Panc1 (cell line): ENCODE data around the gene GSDMA. TPM values are rescaled to one million over a fixed set of nuclear protein-coding genes. Genes with fewer than 3 reads are reported as not detected.

ENCODE experiments used
- ATAC-seq: fragments of 200-7000 bp; cut with Tn5 transposase; 2 replicates; pipeline ENCODE4 v1.9.1; 2020; ENCODE audit warnings: mild to moderate bottlenecking, moderate library complexity
- BruUV-seq: library from RNA; stranded (reverse); fragments of 400-500 nt; replicated peaks from 2 replicates; lab custom pipeline; 2021; lab: Mats Ljungman, UMichigan
- CTCF ChIA-PET: fragments of 300-600 bp; sonication (Branson Sonifier 250); formaldehyde crosslinking; loops from one replicate; lab custom pipeline; 2022; ENCODE audit warnings: antibody characterized with exemption; lab: Charles Lee
- POLR2A ChIA-PET: fragments of 300-600 bp; sonication (Branson Sonifier 250); formaldehyde crosslinking; loops from one replicate; lab custom pipeline; 2022; ENCODE audit warnings: antibody characterized with exemption; lab: Charles Lee
- DNase-seq: peaks from one replicate; pipeline ENCODE4 v3.0.0-alpha.2; 2010; ENCODE audit warnings: low read depth, low spot score
- H3K27ac ChIP-seq: 2 replicates; pipeline ENCODE4 v1.5.1; 2011; ENCODE audit warnings: mild to moderate bottlenecking, low read length, inconsistent platforms
- H3K27me3 ChIP-seq: fragments of 200-500 bp; sonication (Bioruptor generic); 2 replicates; pipeline ENCODE4 v1.6.0; 2014; ENCODE audit warnings: low read length, inconsistent platforms; ENCODE audit not compliant: control insufficient read depth, insufficient read depth
- H3K36me3 ChIP-seq: fragments of 200-500 bp; sonication (Bioruptor generic); 2 replicates; pipeline ENCODE4 v1.5.1; 2014; ENCODE audit warnings: inconsistent platforms, mild to moderate bottlenecking, low read length, moderate library complexity; ENCODE audit not compliant: control insufficient read depth, insufficient read depth
- H3K4me1 ChIP-seq: 2 replicates; pipeline ENCODE4 v1.5.1; 2011; ENCODE audit warnings: inconsistent platforms, mild to moderate bottlenecking, low read length, moderate library complexity; ENCODE audit not compliant: control insufficient read depth, insufficient read depth
- H3K4me3 ChIP-seq, 2 experiments: 2 replicates each; pipeline ENCODE4 v1.5.1; 2011 to 2012; ENCODE audit warnings: low read depth in 2 of 2, low read length in 2 of 2, mild to moderate bottlenecking in 2 of 2, inconsistent platforms in 1 of 2, moderate library complexity in 1 of 2
- H3K9me3 ChIP-seq: fragments of 200-500 bp; sonication (Bioruptor generic); 2 replicates; pipeline ENCODE4 v1.5.1; 2014; ENCODE audit warnings: low read depth, mild to moderate bottlenecking, inconsistent platforms, low read length, moderate library complexity; ENCODE audit not compliant: control insufficient read depth, insufficient read depth
- POLR2AphosphoS5 ChIP-seq: IDR thresholded peaks from 2 replicates; pipeline ENCODE4 v1.6.1; 2012; ENCODE audit warnings: mild to moderate bottlenecking, low read depth, low read length, moderate library complexity
- SIN3A ChIP-seq: IDR thresholded peaks from 2 replicates; pipeline ENCODE4 v1.6.1; 2012; ENCODE audit warnings: low read depth, mild to moderate bottlenecking, low read length, moderate library complexity, borderline replicate concordance; ENCODE audit not compliant: insufficient read depth
- TCF7L2 ChIP-seq: IDR thresholded peaks from 2 replicates; pipeline ENCODE4 v1.6.1; 2011; ENCODE audit warnings: mild to moderate bottlenecking, low read depth, low read length, inconsistent platforms
- in situ Hi-C: cut with HindIII; loops from 2 replicates; pipeline ENCODE4 v1.10.0; 2016; ENCODE audit warnings: low sequenced_read_pairs, low pct_unique_long_range_greater_than_20kb
- intact Hi-C: fragments of 100-400 bp; cut with micrococcal nuclease; formaldehyde crosslinking; loops from one replicate; pipeline ENCODE4 v1.10.0; 2022; ENCODE audit not compliant: unreplicated experiment
- total RNA-seq: library from RNA; stranded (reverse); gene quantifications from one replicate; pipeline ENCODE4 v1.2.1, GENCODE V29; 2021; ENCODE audit not compliant: unreplicated experiment
- TF ChIP-seq, protein P1 (sequence below), 2 experiments: IDR thresholded peaks; 2 replicates each; pipeline ENCODE4 v1.6.1; 2011 to 2012; ENCODE audit warnings: low read depth in 2 of 2, control low read depth in 1 of 2, low read length in 1 of 2, mild to moderate bottlenecking in 1 of 2, moderate library complexity in 1 of 2; ENCODE audit not compliant: insufficient read depth in 1 of 2
- TF ChIP-seq, protein P2 (sequence below): fragments of 450-650 bp; IDR thresholded peaks from 2 replicates; pipeline ENCODE4 v1.5.1; 2017; ENCODE audit warnings: mild to moderate bottlenecking

Gene GSDMA
- total RNA-seq, 1 experiment from 2014 or later: not detected

DNA sequence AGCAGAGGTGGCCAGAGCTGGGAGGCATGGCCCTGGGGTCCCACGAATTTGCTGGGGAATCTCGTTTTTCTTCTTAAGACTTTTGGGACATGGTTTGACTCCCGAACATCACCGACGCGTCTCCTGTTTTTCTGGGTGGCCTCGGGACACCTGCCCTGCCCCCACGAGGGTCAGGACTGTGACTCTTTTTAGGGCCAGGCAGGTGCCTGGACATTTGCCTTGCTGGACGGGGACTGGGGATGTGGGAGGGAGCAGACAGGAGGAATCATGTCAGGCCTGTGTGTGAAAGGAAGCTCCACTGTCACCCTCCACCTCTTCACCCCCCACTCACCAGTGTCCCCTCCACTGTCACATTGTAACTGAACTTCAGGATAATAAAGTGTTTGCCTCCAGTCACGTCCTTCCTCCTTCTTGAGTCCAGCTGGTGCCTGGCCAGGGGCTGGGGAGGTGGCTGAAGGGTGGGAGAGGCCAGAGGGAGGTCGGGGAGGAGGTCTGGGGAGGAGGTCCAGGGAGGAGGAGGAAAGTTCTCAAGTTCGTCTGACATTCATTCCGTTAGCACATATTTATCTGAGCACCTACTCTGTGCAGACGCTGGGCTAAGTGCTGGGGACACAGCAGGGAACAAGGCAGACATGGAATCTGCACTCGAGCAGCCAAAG is 54.7 kb downstream of the GSDMA start:
- peaks cover 12% of the 10 kb centered on the region for H3K4me1 ChIP-seq
- no peak overlapping the region for H3K4me3 ChIP-seq
- TF ChIP-seq, protein P1, sequence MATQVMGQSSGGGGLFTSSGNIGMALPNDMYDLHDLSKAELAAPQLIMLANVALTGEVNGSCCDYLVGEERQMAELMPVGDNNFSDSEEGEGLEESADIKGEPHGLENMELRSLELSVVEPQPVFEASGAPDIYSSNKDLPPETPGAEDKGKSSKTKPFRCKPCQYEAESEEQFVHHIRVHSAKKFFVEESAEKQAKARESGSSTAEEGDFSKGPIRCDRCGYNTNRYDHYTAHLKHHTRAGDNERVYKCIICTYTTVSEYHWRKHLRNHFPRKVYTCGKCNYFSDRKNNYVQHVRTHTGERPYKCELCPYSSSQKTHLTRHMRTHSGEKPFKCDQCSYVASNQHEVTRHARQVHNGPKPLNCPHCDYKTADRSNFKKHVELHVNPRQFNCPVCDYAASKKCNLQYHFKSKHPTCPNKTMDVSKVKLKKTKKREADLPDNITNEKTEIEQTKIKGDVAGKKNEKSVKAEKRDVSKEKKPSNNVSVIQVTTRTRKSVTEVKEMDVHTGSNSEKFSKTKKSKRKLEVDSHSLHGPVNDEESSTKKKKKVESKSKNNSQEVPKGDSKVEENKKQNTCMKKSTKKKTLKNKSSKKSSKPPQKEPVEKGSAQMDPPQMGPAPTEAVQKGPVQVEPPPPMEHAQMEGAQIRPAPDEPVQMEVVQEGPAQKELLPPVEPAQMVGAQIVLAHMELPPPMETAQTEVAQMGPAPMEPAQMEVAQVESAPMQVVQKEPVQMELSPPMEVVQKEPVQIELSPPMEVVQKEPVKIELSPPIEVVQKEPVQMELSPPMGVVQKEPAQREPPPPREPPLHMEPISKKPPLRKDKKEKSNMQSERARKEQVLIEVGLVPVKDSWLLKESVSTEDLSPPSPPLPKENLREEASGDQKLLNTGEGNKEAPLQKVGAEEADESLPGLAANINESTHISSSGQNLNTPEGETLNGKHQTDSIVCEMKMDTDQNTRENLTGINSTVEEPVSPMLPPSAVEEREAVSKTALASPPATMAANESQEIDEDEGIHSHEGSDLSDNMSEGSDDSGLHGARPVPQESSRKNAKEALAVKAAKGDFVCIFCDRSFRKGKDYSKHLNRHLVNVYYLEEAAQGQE (IDR thresholded peaks at IDR 0.05; ENCODE audit: insufficient read depth in 1 of 2, low read depth in 2 of 2, low read length in 1 of 2): no peak
- TF ChIP-seq, protein P2, sequence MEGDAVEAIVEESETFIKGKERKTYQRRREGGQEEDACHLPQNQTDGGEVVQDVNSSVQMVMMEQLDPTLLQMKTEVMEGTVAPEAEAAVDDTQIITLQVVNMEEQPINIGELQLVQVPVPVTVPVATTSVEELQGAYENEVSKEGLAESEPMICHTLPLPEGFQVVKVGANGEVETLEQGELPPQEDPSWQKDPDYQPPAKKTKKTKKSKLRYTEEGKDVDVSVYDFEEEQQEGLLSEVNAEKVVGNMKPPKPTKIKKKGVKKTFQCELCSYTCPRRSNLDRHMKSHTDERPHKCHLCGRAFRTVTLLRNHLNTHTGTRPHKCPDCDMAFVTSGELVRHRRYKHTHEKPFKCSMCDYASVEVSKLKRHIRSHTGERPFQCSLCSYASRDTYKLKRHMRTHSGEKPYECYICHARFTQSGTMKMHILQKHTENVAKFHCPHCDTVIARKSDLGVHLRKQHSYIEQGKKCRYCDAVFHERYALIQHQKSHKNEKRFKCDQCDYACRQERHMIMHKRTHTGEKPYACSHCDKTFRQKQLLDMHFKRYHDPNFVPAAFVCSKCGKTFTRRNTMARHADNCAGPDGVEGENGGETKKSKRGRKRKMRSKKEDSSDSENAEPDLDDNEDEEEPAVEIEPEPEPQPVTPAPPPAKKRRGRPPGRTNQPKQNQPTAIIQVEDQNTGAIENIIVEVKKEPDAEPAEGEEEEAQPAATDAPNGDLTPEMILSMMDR: no peak
- TF ChIP-seq SIN3A (no peak), TCF7L2 (no peak), POLR2AphosphoS5 (no peak)
- no peak for ATAC-seq
- no TSS peak for BruUV-seq
- in situ Hi-C loops (no loop called here), intact Hi-C loops (loop anchor here (10.0 kb wide), 1 partner anchor 97 kb away; no protein-coding TSS in a partner anchor)
- H3K27me3 ChIP-seq: no peaks in the 10 kb centered on the region
- no peak for DNase-seq
- ChIA-PET POLR2A (no interaction called here), CTCF (interaction anchor here (0.5 to 1.0 kb wide), 3 partner anchors 83 to 1605 kb away, joined by 3 read pairs; partner anchors contain the start of genes NR1D1 and WIPF2)
- H3K9me3 ChIP-seq: no peaks in the 10 kb centered on the region
- no peaks in the 10 kb centered on the region for H3K36me3 ChIP-seq
- H3K27ac ChIP-seq: no peak overlapping the region

DNA sequence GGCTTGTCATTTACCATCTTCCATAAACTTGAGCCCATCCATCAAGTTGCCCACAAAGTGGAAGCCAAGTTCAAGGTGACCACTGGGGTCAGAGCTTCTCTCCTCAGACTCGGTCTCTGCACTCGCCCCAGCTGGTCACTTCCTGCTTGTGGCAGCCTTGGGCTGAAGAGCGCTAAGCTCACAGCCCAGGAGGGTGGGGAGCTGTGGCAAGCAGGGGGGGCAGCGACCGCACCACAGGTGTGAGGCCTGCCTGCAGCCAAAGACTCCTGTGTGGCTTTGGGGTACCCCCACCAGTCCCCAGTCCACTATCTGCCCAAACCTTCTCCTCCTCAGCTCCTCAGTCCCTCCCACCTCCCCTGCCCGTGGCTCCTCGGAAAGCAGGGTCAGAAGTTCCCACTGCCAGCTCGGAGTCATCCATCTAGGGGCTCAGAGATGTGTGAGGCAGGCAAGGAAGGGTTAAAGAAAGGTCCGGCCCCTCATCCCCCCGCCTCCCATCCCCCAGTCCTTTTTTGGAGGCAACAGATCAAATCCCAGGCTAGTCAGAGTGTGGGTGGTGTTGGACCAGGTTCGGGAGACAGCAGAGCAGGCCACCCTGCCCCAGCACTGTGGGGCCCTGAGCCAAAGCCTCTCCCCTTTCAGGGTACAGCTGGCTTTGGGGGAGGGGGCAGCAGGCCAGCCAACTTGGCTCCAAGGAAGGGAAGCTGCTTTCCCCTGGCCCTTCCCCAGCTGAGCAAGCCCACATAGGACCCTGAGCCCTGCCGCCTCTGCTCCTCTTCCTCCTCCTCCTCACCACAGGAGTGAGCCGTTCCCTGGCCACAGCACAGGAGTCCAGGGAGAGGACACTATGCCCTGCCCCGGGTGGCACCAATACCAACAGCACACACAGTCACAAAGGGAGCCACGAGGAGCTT is 55.7 kb downstream of the GSDMA start:
- no peaks in the 10 kb centered on the region for H3K9me3 ChIP-seq
- H3K36me3 ChIP-seq: no peaks in the 10 kb centered on the region
- H3K4me3 ChIP-seq: no peak overlapping the region
- H3K27me3 ChIP-seq: no peaks in the 10 kb centered on the region
- no peak for DNase-seq
- ChIA-PET POLR2A (interaction anchor here (0.5 to 1.0 kb wide), 2 partner anchors 105 to 271 kb away, joined by 3 to 4 read pairs; no protein-coding TSS in a partner anchor), CTCF (interaction anchor here (0.5 to 1.0 kb wide), 6 partner anchors 11 to 225 kb away, joined by 3 to 6 read pairs (median 4); partner anchors contain the start of genes NR1D1 and WIPF2)
- no TSS peak for BruUV-seq
- TF ChIP-seq, protein P2: no peak
- TF ChIP-seq TCF7L2: no peak
- TF ChIP-seq, protein P1 (IDR thresholded peaks at IDR 0.05; ENCODE audit: insufficient read depth in 1 of 2, low read depth in 2 of 2, low read length in 1 of 2): no peak
- no peak for TF ChIP-seq SIN3A
- TF ChIP-seq POLR2AphosphoS5: no peak
- in situ Hi-C loops: no loop called here
- H3K4me1 ChIP-seq: peaks cover 12% of the 10 kb centered on the region
- H3K27ac ChIP-seq: no peak overlapping the region
- intact Hi-C loops: loop anchor here (10.0 kb wide), 1 partner anchor 96 kb away; no protein-coding TSS in a partner anchor
- ATAC-seq: no peak
